Upper lobe of left lung (tissue), 6 donors: Measurements from ENCODE around the gene APH1B. TPM values are rescaled to one million over a fixed set of nuclear protein-coding genes. Genes with fewer than 3 reads are reported as not detected.
"Not testable (repeated sequence)": the region's sequence is repeated elsewhere in the genome, so short reads cannot be mapped to it uniquely, and the experiment has no call there.

Source experiments
- ATAC-seq, 2 donors: fragments of 200-7000 bp; cut with Tn5 transposase; one replicate each; pipeline ENCODE4 v1.9.1; 2022; ENCODE audit warnings: mild to moderate bottlenecking in 2 of 2, moderate library complexity in 2 of 2; ENCODE audit not compliant: low FRiP score in 2 of 2
- DNase-seq, 2 donors: peaks; one replicate each; pipeline ENCODE4 v3.0.0-alpha.2; 2019 to 2020
- H3K27ac ChIP-seq, 4 donors: fragments of 200-600 bp; sonication (generic); one replicate each; pipeline ENCODE4 v1.5.1; 2016 to 2019
- H3K27me3 ChIP-seq, 4 donors: fragments of 200-600 bp; sonication (generic); one replicate each; pipeline ENCODE4 v1.5.1; 2017 to 2019
- H3K36me3 ChIP-seq, 4 donors: fragments of 200-600 bp; sonication (generic); one replicate each; pipeline ENCODE4 v1.5.1; 2016 to 2019
- H3K4me1 ChIP-seq, 4 donors: fragments of 200-600 bp; sonication (generic); one replicate each; pipeline ENCODE4 v1.5.1; 2018 to 2019
- H3K4me3 ChIP-seq, 4 donors: fragments of 200-600 bp; sonication (generic); one replicate each; pipeline ENCODE4 v1.5.1; 2017 to 2019; ENCODE audit warnings: mild to moderate bottlenecking in 2 of 4, moderate library complexity in 1 of 4
- H3K9me3 ChIP-seq, 4 donors: fragments of 200-600 bp; sonication (generic); one replicate each; pipeline ENCODE4 v1.5.1; 2018 to 2019
- EP300 ChIP-seq, 4 donors: sonication (generic); formaldehyde crosslinking; IDR thresholded peaks; one replicate each; pipeline ENCODE4 v1.5.1; 2017; ENCODE audit warnings: antibody characterized with exemption in 4 of 4, control low read depth in 2 of 4
- POLR2A ChIP-seq, 4 donors: fragments of 450-650 bp; IDR thresholded peaks; one replicate each; pipeline ENCODE4 v1.5.1; 2016 to 2017; ENCODE audit warnings: antibody characterized with exemption in 4 of 4, mild to moderate bottlenecking in 2 of 4
- POLR2AphosphoS5 ChIP-seq, 2 donors: sonication (generic); formaldehyde crosslinking; IDR thresholded peaks; one replicate each; pipeline ENCODE4 v1.5.1; 2017; ENCODE audit warnings: antibody characterized with exemption in 2 of 2
- WGBS, 2 donors: methylation state at CpG; one replicate each; pipeline ENCODE4 v1.1.5; 2017 to 2018; 5-methylcytosine and 5-hydroxymethylcytosine counted together
- total RNA-seq, 6 donors: library from RNA; depleted of rRNA in 4 of 6; stranded (reverse); fragments of >200 nt in 4 of 6; gene quantifications; one replicate each; pipeline versions ENCODE4 v1.1.0 to v1.2.1, GENCODE V29; 2016 to 2021
- TF ChIP-seq, protein P1 (sequence below), 6 experiments: fragments of 450-650 bp in 4 of 6; fragments of 200-600 bp in 2 of 6; sonication (generic) in 2 of 6; IDR thresholded peaks; one replicate each; pipeline ENCODE4 v1.5.1; 2016 to 2019; ENCODE audit warnings: antibody characterized with exemption in 6 of 6
- donor health status: DM: no; HTN: no; CAD: no; lungs with moderate emphysema.
- donor health status: DM: no; HTN: yes; CAD: no; lungs with severe emphysema.

The APH1B gene
- total RNA-seq, 6 donors from 2014 or later = 4.9 to 28.9 (median 12.4) TPM

GRCh38 chr15:63313825-63314224 lies 36.4 kb downstream of the APH1B start:
- WGBS, 2 donors = 78 to 88% methylated on average over 4 of the region's 4 CpGs
- Histone ChIP-seq H3K27me3 (no peaks in the 10 kb centered on the region), H3K4me3 (no peak overlapping the region)

GRCh38 chr15:63314409-63314808 lies 37.0 kb downstream of the APH1B start:
- DNase-seq (no peak), ATAC-seq (no peak)
- no peak overlapping the region for H3K27ac ChIP-seq
- TF ChIP-seq POLR2AphosphoS5 (IDR thresholded peaks at IDR 0.05) (no peak), POLR2A (IDR thresholded peaks at IDR 0.05) (no peak), EP300 (IDR thresholded peaks at IDR 0.05) (no peak)
- TF ChIP-seq, protein P1, sequence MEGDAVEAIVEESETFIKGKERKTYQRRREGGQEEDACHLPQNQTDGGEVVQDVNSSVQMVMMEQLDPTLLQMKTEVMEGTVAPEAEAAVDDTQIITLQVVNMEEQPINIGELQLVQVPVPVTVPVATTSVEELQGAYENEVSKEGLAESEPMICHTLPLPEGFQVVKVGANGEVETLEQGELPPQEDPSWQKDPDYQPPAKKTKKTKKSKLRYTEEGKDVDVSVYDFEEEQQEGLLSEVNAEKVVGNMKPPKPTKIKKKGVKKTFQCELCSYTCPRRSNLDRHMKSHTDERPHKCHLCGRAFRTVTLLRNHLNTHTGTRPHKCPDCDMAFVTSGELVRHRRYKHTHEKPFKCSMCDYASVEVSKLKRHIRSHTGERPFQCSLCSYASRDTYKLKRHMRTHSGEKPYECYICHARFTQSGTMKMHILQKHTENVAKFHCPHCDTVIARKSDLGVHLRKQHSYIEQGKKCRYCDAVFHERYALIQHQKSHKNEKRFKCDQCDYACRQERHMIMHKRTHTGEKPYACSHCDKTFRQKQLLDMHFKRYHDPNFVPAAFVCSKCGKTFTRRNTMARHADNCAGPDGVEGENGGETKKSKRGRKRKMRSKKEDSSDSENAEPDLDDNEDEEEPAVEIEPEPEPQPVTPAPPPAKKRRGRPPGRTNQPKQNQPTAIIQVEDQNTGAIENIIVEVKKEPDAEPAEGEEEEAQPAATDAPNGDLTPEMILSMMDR (IDR thresholded peaks at IDR 0.05) = no peak
- WGBS, 2 donors = 69 to 78% methylated on average over 2 of the region's 2 CpGs
- no peaks in the 10 kb centered on the region for H3K4me1 ChIP-seq
- no peaks in the 10 kb centered on the region for H3K36me3 ChIP-seq
- no peaks in the 10 kb centered on the region for H3K9me3 ChIP-seq
- H3K27me3 ChIP-seq = no peaks in the 10 kb centered on the region
- H3K4me3 ChIP-seq = no peak overlapping the region

More at GRCh38 chr15:63313825-63314224, 36.4 kb downstream of the APH1B start:
- no peak overlapping the region for H3K27ac ChIP-seq
- H3K9me3 ChIP-seq = no peaks in the 10 kb centered on the region
- no peak for DNase-seq
- ATAC-seq = no peak
- no peaks in the 10 kb centered on the region for H3K36me3 ChIP-seq
- TF ChIP-seq, protein P1 (IDR thresholded peaks at IDR 0.05) = no peak
- no peak for TF ChIP-seq EP300 (IDR thresholded peaks at IDR 0.05)
- TF ChIP-seq POLR2AphosphoS5 (IDR thresholded peaks at IDR 0.05) = no peak
- TF ChIP-seq POLR2A (IDR thresholded peaks at IDR 0.05) = no peak
- no peaks in the 10 kb centered on the region for H3K4me1 ChIP-seq

GRCh38 chr15:63318344-63318743 lies 40.9 kb downstream of the APH1B start:
- ATAC-seq (no peak), DNase-seq (no peak)
- TF ChIP-seq POLR2A (IDR thresholded peaks at IDR 0.05) = no peak
- TF ChIP-seq, protein P1 (IDR thresholded peaks at IDR 0.05) = no peak
- no peak for TF ChIP-seq EP300 (IDR thresholded peaks at IDR 0.05)
- TF ChIP-seq POLR2AphosphoS5 (IDR thresholded peaks at IDR 0.05) = no peak
- Histone ChIP-seq H3K27ac (no peak overlapping the region), H3K4me3 (no peak overlapping the region), H3K36me3 (no peaks in the 10 kb centered on the region), H3K9me3 (no peaks in the 10 kb centered on the region), H3K4me1 (no peaks in the 10 kb centered on the region), H3K27me3 (no peaks in the 10 kb centered on the region)
- 83 to 96% methylated on average over 4 of the region's 4 CpGs for WGBS, 2 donors

DNA sequence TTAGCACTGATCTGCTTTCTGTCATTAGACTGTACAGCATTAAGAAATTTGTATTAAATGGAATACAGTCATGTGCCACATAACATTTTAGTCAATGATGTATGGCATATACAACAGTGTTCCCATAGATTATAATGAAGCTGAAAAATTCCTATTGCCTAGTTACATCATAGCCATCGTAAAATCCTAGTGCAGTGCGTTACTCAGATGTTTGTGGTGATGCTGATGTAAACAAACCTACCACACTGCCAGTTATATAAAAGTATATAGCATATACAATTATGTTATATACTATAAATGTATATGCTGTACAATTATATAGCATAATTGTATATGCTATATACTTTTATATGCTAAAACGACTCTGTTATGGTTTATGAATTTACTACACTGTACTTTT lies 41.7 kb downstream of the APH1B start:
- WGBS, 2 donors = 95 to 98% methylated on average over 3 of the region's 3 CpGs
- H3K9me3 ChIP-seq = no peaks in the 10 kb centered on the region
- H3K36me3 ChIP-seq = no peaks in the 10 kb centered on the region
- H3K4me1 ChIP-seq = no peaks in the 10 kb centered on the region
- ATAC-seq (no peak), DNase-seq (no peak)
- no peaks in the 10 kb centered on the region for H3K27me3 ChIP-seq
- H3K4me3 ChIP-seq = no peak overlapping the region
- H3K27ac ChIP-seq = no peak overlapping the region
- TF ChIP-seq, protein P1 (IDR thresholded peaks at IDR 0.05) = no peak
- TF ChIP-seq POLR2A (IDR thresholded peaks at IDR 0.05) (no peak), EP300 (IDR thresholded peaks at IDR 0.05) (no peak), POLR2AphosphoS5 (IDR thresholded peaks at IDR 0.05) (no peak)

GRCh38 chr15:63320446-63320845 lies 43.0 kb downstream of the APH1B start:
- WGBS, 2 donors = 83 to 93% methylated on average over 7 to 9 of the region's 10 CpGs
- H3K9me3 ChIP-seq, DNase-seq, H3K27ac ChIP-seq, H3K27me3 ChIP-seq, H3K4me1 ChIP-seq, ATAC-seq, H3K36me3 ChIP-seq, H3K4me3 ChIP-seq: not testable (repeated sequence)

DNA sequence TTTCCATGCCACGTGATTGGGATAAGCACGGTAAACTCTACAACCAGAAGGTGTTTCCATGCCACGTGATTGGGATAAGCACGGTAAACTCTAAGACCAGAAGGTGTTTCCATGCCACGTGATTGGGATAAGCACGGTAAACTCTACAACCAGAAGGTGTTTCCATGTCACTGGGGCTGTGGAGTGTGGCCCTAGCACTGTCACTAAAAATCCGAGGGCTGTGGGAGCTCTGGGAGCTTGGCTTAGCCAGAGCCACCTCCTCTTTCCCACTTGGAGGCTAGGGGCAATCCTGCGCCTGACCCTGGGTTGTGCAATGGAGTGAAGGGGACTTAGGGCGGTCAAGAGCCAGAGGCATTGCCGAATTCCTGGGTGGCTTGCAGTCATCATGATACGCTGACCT lies 43.6 kb downstream of the APH1B start:
- not testable (repeated sequence) for H3K36me3 ChIP-seq, H3K4me3 ChIP-seq, H3K27me3 ChIP-seq, H3K27ac ChIP-seq, DNase-seq, H3K4me1 ChIP-seq, H3K9me3 ChIP-seq, ATAC-seq
- 94 to 96% methylated on average over 8 to 9 of the region's 11 CpGs for WGBS, 2 donors
